Measurements from ENCODE around the gene SMAD4.
"Not testable (repeated sequence)": the region's sequence is repeated elsewhere in the genome, so short reads cannot be mapped to it uniquely, and the experiment has no call there.

SMAD4 gene

GRCh38 chr18:51029694-51030536 is at the start of gene SMAD4:
Gene SMAD4, plus strand, starts transcription at chr18:51030213. Its CDS starts 16,834 bp downstream, at chr18:51047047.
- DNase-seq, result peak; percentile 97

GRCh38 chr18:50981381-50981780 is 48.6 kb upstream of the SMAD4 start:
- no peak for DNase-seq

DNA sequence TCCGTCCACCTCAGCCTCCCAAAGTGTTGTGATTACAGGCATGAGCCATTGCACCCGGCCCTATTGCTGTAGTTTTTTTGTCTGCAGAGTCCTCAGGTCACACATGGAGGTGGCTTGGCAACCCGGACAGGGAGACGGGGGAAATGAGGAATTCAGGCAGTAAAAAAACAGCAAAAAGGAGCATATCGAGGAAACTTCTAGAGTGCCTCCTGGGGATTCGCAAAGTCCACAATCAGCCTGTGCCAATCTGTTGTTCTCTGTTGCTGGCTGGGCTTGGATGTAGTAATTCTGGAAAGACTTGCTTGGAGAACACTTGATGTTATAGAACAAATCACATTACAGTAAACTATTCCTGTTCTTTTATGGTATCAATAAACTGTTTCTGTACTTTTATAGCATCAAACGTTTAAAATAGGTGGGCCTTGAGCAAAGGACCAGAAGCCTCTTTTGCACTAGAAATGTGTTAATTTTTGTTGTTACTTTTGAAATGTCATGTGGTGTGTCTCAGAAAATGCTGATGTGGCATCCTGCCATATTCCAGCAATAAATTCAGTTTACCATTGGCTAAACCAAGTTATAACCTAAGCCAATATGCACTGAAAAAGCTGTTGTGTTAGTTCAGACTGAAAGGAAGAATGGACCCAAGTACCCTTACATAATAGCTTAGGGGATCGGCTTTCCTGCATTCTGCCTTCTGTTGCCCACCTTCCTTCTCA is 47.8 kb upstream of the SMAD4 start:
- DNase-seq, result no peak

GRCh38 chr18:50982802-50983179 is 47.2 kb upstream of the SMAD4 start:
- DNase-seq, result no peak

GRCh38 chr18:50986360-50987087 is 43.5 kb upstream of the SMAD4 start:
- DNase-seq, result no peak

DNA sequence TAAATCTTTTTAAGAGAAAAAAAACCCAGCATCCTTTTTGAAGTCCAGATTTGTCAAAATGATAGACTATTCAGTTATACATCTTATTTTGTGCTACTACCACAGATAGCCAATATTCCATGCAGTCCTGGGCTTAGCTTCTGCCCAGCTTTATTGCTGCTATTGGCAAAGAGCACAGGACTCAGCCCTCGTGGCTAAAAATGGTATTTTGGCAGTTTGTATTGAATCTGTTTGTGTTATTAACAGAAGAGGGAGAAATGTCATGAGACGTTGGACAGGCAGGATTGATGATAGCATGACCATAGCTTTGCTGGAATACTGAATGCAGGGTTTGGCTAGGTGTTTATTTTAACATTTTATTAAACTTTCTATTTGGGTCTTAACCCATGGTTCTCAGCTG is 42.8 kb upstream of the SMAD4 start:
- DNase-seq, result no peak

- no peak for DNase-seq
Measured at GRCh38 chr18:50989711-50990110, 40.3 kb upstream of the SMAD4 start.

GRCh38 chr18:50992351-50992762 is 37.7 kb upstream of the SMAD4 start:
- no peak for DNase-seq

DNA sequence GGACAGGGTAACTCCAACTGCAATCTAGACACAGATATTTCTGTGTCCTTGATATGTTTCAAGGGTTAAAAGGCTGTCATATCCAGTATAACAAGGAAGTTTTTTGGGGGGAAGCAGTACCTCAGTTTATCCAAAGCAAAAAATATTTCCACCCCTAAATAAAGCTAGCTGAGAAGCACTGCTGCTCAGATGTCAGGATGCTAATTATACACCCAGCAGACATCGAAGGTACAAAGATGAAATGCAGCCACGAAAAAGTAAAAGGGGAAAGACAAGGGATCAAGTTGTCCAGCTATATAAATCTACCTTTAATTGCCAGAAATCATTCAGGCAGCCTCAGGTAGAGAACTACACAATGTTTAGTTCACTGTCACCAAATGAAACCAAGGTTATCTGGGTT is 36.0 kb upstream of the SMAD4 start:
- no peak for DNase-seq

- DNase-seq, result not testable (repeated sequence)
Measured at GRCh38 chr18:51003174-51003573, 26.8 kb upstream of the SMAD4 start.

DNA sequence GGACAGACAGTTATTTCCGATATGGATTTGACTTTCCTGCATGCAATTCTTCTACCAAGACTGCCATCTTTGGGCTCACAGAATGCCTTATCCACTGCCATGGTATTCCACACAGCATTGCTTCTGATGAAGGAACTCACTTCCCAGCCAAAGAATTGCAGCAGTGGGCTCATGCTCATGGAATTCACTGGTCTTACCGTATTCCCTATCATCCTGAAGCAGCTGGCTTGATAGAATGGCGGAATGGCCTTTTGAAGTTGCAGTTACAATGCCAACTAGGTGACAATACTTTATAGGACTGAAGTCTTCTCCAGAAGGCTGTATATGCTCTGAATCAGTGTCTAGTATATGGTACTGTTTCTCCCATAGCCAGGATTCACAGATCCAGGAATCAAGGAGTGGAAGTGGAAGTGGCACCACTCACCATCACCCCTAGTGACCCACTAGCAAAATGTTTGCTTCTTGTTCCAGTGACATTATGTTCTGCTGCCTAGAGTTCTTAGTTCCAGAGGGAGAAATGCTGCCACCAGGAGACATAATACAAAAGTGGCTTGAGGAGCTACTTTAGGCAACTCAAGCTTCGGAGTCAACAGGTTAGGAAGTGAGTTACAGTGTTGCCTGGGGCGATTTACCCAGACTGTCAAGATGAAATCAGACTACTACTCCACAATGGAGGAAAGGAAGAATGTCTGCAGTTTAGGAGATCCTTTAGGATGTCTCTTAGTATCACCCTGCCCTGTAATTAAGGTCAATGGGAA is 23.8 kb upstream of the SMAD4 start:
- DNase-seq, result no peak

- no peak for DNase-seq
Measured at GRCh38 chr18:51006948-51007789, 22.8 kb upstream of the SMAD4 start.

DNA sequence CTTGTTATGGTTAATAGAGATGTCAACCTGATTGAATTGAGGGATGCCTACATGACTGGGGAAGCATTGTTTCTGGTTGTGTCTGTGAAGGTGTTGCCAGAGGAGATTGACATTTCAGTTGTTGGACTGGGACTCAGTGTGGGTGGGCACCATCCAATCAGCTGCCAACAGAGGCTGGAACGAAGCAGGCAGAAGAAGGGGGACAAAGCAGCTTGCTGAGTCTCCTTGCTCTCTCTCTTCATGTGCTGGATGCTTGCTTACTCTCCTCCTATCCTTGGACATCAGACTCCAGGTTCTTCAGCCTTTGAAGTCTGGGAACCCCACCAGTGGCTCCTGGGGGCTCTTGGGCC is 22.2 kb upstream of the SMAD4 start:
- DNase-seq, result no peak

DNA sequence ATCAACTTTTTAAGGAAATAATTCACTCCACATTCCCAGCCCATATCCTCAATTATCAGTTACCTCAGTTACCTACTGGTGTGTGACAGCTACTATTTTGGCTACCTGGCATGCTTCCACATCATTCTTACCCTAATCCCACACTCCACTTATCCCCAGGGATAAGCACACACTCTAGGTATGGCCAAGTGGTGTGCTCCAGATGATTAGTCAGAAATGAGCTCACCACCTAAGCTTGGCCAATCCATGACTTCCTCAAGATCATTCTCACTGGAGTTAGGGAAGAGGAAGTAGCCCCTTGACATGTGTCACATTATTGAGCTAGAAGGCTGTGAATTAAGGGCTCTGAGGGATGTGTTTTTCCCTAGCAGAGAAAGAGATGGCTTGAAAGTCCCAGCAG is 20.9 kb upstream of the SMAD4 start:
- no peak for DNase-seq

GRCh38 chr18:51010218-51010617 is 19.8 kb upstream of the SMAD4 start:
- no peak for DNase-seq

DNA sequence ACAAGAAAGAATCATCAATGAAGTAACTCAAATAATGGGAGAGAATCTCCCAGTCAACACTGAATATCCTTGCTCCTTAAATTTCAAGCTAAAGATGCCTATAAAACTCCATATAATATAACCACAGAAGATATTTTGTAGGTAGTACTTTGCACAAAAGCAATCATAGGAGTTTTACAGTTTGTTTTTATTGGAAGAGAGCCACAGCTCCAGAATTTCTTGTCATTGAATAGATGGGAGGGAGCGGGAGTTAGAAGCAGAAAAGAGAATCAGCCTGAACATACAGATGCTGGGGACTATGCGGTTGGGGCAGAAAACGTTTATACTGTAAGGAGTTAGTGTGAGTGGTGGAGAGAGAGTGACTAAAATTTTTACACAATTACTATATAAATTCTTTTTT is 18.3 kb upstream of the SMAD4 start:
- no peak for DNase-seq

GRCh38 chr18:51012441-51012840 is 17.6 kb upstream of the SMAD4 start:
- no peak for DNase-seq

- DNase-seq, result no peak
Measured at GRCh38 chr18:51013259-51013658, 16.8 kb upstream of the SMAD4 start.

DNA sequence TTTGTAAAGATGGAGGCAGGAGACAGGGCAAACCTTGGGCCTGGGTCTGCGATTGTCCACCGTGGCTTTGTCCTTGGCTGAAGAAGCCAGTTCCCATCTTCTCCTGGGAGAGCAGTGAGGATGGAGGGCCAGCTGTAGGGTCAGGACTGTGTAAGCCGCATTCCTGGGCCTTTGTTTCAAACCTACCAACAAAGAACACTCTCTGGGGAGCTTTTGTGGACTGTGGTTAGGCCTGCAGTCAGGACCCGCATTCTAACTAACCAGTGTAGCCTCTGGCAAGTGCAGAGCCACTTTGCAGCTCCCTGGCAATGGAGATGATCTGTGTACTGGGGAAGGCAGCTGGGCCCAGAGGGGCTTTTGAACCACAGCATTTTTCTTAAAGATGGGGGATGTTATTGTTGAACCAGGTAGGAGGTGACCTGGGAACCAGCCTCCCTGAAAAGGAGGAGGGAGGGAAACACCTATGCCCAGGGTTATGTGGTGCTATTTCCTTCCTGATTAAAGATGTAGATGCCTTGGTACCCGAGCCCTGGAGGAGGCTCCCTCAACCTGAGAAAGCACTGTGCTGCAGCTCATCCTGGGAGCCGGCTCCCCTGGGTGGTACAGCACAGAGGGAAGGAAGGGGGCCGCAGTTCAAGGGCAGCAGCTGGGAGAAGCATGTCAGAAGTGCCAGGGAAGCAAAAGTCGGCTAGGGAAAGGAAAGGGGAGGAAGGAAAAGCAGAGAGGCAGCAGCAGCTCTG is 12.7 kb upstream of the SMAD4 start:
- no peak for DNase-seq

- no peak for DNase-seq
Measured at GRCh38 chr18:51020536-51020935, 9.5 kb upstream of the SMAD4 start.

DNA sequence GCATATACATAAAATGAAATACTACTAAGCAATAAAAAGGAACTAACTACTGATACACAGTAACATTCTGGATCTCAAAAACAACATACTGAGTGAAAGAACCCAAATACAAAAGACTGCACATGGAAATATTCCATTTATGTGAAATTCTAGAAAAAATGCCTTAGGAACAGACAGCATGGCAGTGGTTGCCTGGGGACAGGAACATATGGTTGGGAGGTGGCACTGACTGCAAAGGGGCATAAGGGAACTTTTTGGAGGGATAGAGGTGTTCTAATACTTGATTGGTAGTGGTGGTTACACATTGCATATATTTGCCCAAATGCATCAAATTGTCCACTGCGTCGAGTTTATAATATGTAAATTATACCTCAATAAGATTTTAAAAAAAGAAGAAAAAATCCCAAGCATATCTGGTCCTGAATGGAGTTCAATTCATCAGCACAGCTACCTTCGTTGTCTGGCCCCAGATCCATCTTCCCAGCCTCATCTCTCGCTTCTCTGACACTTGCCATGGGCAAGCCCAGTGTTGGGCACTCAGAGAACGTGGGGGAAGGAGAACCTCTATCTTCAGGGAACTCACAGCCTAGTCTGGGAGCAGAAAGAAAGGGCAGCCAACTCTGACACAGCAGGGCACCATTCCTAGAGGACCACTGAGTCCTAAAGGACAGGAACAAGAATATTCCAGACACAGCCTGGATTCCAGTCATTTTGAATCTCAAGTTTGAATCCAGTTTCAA is 8.6 kb upstream of the SMAD4 start:
- no peak for DNase-seq

All from CD4-positive, alpha-beta T cell treated with Interleukin-4 for 1 hour (primary cell).